Measurements from ENCODE around the gene TANGO2. TPM values are rescaled to one million over a fixed set of nuclear protein-coding genes. Genes with fewer than 3 reads are reported as not detected.

TANGO2 gene
- total and polyA plus RNA-seq, 9 of the 15 experiments (the other 6 are each of a cell fraction or from before 2014, with no cell fraction given) = 15.5 to 94.9 (median 70.1) TPM

DNA sequence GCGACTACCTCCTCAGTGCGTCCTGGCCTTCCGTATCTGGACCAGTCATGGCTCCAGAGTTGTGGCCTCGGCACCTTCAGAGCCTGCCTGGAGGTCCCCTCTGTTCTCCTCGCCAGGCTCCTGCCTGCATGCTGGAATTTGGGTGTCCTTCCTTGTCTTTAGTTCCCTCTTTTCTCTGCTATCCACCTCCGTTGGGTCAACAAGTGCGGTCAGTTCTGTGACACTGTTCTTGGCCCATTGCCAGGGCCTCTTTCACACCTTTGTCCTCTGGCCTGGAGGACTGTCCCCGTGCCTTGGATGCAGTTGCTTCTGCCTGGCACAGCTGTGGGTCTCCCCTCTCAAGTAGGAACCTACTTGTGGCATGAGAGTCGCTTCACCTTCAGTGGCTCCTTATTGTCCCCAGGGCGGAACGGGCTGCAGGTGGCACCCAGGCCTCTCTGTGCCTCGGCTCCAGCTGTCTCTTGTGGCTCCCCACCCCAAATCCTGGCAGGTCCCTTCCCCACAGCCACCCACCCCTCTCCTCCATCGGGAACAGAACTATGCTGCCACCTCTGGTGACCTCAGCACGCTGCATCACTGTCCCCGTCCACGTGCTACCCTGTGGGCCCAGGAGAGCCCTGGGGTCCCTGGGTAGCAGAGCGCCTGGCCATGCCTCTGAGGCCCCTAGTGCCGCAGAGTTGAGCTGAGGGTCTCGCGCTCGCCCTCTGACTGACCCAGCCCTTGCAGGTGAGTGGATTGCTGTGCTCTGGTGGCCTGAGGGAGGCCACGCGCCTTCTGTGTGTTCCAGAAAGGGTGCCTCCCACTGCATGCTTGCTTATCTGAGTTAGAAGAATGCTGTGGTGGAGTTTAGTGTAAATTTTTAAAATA lies 63.9 kb downstream of the TANGO2 start (continued):
- peak; percentile 71 for TF ChIP-seq ELF2 (CRISPR knock-in tag; IDR thresholded peaks at IDR 0.05)
- peak in 1 of 2 experiments; percentile 91; a peak in 2 of 4 replicates for TF ChIP-seq MAZ (CRISPR knock-in tag; conservative IDR thresholded peaks at IDR 0.05 in 1 of 2, IDR thresholded peaks at IDR 0.05 in 1 of 2)
- TF ChIP-seq SMARCA5 (IDR thresholded peaks at IDR 0.05) = no peak
- TF ChIP-seq PHF20 (IDR thresholded peaks at IDR 0.05; ENCODE audit: partially characterized antibody) = no peak
- TF ChIP-seq CHD1 (IDR thresholded peaks at IDR 0.05; ENCODE audit: low read length) = peak; percentile 9
- peak; percentile 47; the same call in 1 of the 2 replicates for TF ChIP-seq GTF2F1 (IDR thresholded peaks at IDR 0.05; ENCODE audit: low read depth, low read length)
- TF ChIP-seq, protein P1, sequence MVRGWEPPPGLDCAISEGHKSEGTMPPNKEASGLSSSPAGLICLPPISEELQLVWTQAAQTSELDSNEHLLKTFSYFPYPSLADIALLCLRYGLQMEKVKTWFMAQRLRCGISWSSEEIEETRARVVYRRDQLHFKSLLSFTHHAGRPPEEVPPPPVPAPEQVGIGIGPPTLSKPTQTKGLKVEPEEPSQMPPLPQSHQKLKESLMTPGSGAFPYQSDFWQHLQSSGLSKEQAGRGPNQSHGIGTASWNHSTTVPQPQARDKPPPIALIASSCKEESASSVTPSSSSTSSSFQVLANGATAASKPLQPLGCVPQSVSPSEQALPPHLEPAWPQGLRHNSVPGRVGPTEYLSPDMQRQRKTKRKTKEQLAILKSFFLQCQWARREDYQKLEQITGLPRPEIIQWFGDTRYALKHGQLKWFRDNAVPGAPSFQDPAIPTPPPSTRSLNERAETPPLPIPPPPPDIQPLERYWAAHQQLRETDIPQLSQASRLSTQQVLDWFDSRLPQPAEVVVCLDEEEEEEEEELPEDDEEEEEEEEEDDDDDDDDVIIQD (CRISPR knock-in tag; IDR thresholded peaks at IDR 0.05) = 0 out of 2 replicates have a peak, but pooled peaks have one; percentile 15
- 0 out of 2 replicates have a peak, but pooled peaks have one; percentile 66 for TF ChIP-seq ZKSCAN1 (IDR thresholded peaks at IDR 0.05; ENCODE audit: low read depth, low read length)
- peak; percentile 83 for TF ChIP-seq FIP1L1 (IDR thresholded peaks at IDR 0.05; ENCODE audit: low read depth, low read length, poor library complexity, severe bottlenecking)
- TF ChIP-seq DMBX1 (CRISPR knock-in tag; IDR thresholded peaks at IDR 0.05; ENCODE audit: borderline replicate concordance) = peak; percentile 49; the same call in 1 of the 2 replicates
- TF ChIP-seq SMC3 (conservative IDR thresholded peaks at IDR 0.05; ENCODE audit: insufficient read depth, low read depth, low read length) = peak; percentile 58
- no peak for TF ChIP-seq BACH1 (tag; IDR thresholded peaks at IDR 0.05)
- peak; percentile 96 for TF ChIP-seq SAP30 (IDR thresholded peaks at IDR 0.05; ENCODE audit: borderline replicate concordance, insufficient read depth, low read depth, low read length, poor library complexity, severe bottlenecking)
- peak; percentile 78 for TF ChIP-seq RBM39 (optimal IDR thresholded peaks at IDR 0.05; ENCODE audit: low read depth, low read length)
- TF ChIP-seq ASH1L (IDR thresholded peaks at IDR 0.05; ENCODE audit: borderline replicate concordance, low read depth, partially characterized antibody) = no peak
- no peak for TF ChIP-seq ATF1 (CRISPR knock-in tag; IDR thresholded peaks at IDR 0.05)
- peak; percentile 91 for TF ChIP-seq ATF1 (tag; IDR thresholded peaks at IDR 0.05)
- TF ChIP-seq NR4A1 (CRISPR knock-in tag; IDR thresholded peaks at IDR 0.05) = peak; percentile 94
- peak; percentile 91 for TF ChIP-seq NR4A1 (tag; IDR thresholded peaks at IDR 0.05)
- TF ChIP-seq, protein P2, sequence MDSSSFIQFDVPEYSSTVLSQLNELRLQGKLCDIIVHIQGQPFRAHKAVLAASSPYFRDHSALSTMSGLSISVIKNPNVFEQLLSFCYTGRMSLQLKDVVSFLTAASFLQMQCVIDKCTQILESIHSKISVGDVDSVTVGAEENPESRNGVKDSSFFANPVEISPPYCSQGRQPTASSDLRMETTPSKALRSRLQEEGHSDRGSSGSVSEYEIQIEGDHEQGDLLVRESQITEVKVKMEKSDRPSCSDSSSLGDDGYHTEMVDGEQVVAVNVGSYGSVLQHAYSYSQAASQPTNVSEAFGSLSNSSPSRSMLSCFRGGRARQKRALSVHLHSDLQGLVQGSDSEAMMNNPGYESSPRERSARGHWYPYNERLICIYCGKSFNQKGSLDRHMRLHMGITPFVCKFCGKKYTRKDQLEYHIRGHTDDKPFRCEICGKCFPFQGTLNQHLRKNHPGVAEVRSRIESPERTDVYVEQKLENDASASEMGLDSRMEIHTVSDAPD (CRISPR knock-in tag; IDR thresholded peaks at IDR 0.05) = 0 out of 2 replicates have a peak, but pooled peaks have one; percentile 3
- peak; percentile 22; the same call in 1 of the 2 replicates for TF ChIP-seq PHF8 (IDR thresholded peaks at IDR 0.05; ENCODE audit: borderline replicate concordance, low read length)
- peak; percentile 63; the same call in 1 of the 2 replicates for TF ChIP-seq HCFC1 (IDR thresholded peaks at IDR 0.05; ENCODE audit: low read depth, low read length)
- TF ChIP-seq SREBF1 (IDR thresholded peaks at IDR 0.05; ENCODE audit: borderline replicate concordance, low read depth, low read length) = 0 out of 2 replicates have a peak, but pooled peaks have one; percentile 53
- peak; percentile 96 for TF ChIP-seq CAMTA2 (CRISPR knock-in tag; conservative IDR thresholded peaks at IDR 0.05)
- TF ChIP-seq ERF (CRISPR knock-in tag; IDR thresholded peaks at IDR 0.05) = peak; percentile 94
- TF ChIP-seq CREM (IDR thresholded peaks at IDR 0.05; ENCODE audit: low read depth) = no peak
- TF ChIP-seq KLF6 (CRISPR knock-in tag; IDR thresholded peaks at IDR 0.05; ENCODE audit: borderline replicate concordance) = 0 out of 2 replicates have a peak, but pooled peaks have one; percentile 41

All from K562 (cell line).